ENCODE measurements around the gene DAB1. TPM values are rescaled to one million over a fixed set of nuclear protein-coding genes. Genes with fewer than 3 reads are reported as not detected.

DAB1 gene
- total RNA-seq, 2 experiments from 2014 or later = 0.52 to 0.61 TPM

DNA sequence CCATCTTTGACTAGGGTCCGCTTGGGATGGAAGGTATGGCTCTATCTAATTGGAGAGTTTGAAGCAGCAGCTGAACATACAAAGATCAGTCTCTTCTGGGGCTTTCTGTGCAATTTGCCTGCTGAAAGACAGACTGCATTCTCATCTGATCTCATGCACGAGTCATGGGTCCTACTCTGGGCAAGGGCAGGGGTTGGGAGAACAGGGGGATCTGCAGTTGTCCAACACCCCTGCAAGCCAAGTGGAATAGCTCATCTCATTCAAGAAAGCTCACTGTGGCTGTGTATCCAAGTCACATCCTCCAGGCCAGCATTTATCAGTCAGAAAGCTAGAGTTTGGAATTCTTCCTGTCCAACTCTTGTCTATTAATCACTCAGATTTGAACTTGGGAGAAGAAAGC, 280.9 kb downstream of the DAB1 start:
- Mint-ChIP-seq H3K27ac (no peak overlapping the region), H3K27me3 (no peaks in the 10 kb centered on the region), H3K4me1 (ENCODE audit: low read depth) (no peaks in the 10 kb centered on the region), H3K4me3 (no peak overlapping the region), H3K9me3 (no peaks in the 10 kb centered on the region), H3K36me3 (ENCODE audit: low read depth) (no peaks in the 10 kb centered on the region)
- H3K4me1 ChIP-seq (ENCODE audit: insufficient read depth, low read length) = no peaks in the 10 kb centered on the region
- H3K27ac ChIP-seq (ENCODE audit: low read depth in 1 of 2, low read length in 2 of 2) = no peak overlapping the region
- TF ChIP-seq CTCF (IDR thresholded peaks at IDR 0.05) = no peak
- intact Hi-C loops (cut with DNase I, micrococcal nuclease) = no loop called here
- ChIA-PET POLR2A (no interaction called here), CTCF (no interaction called here)
- DNase-seq = no peak
- H3K4me3 ChIP-seq (ENCODE audit: low read length) = no peak overlapping the region
- H3K9me3 ChIP-seq (ENCODE audit: control insufficient read depth in 1 of 2, insufficient read depth in 1 of 2, low read length in 2 of 2) = no peaks in the 10 kb centered on the region
- H3K27me3 ChIP-seq (ENCODE audit: control insufficient read depth in 1 of 2, insufficient read depth in 2 of 2, low read length in 2 of 2) = no peaks in the 10 kb centered on the region
- H3K36me3 ChIP-seq (ENCODE audit: insufficient read depth, low read length) = no peaks in the 10 kb centered on the region
- no peak for ATAC-seq (ENCODE audit: poor library complexity)

GRCh38 chr1:57142169-57142568, 281.7 kb downstream of the DAB1 start:
- Mint-ChIP-seq H3K4me3 (no peak overlapping the region), H3K36me3 (ENCODE audit: low read depth) (no peaks in the 10 kb centered on the region), H3K4me1 (ENCODE audit: low read depth) (no peaks in the 10 kb centered on the region), H3K27ac (no peak overlapping the region), H3K27me3 (no peaks in the 10 kb centered on the region), H3K9me3 (no peaks in the 10 kb centered on the region)
- Histone ChIP-seq H3K4me1 (ENCODE audit: insufficient read depth, low read length) (no peaks in the 10 kb centered on the region), H3K36me3 (ENCODE audit: insufficient read depth, low read length) (no peaks in the 10 kb centered on the region), H3K9me3 (ENCODE audit: control insufficient read depth in 1 of 2, insufficient read depth in 1 of 2, low read length in 2 of 2) (no peaks in the 10 kb centered on the region), H3K27ac (ENCODE audit: low read depth in 1 of 2, low read length in 2 of 2) (no peak overlapping the region), H3K4me3 (ENCODE audit: low read length) (no peak overlapping the region), H3K27me3 (ENCODE audit: control insufficient read depth in 1 of 2, insufficient read depth in 2 of 2, low read length in 2 of 2) (no peaks in the 10 kb centered on the region)
- ATAC-seq (ENCODE audit: poor library complexity) (no peak), DNase-seq (no peak)
- no peak for TF ChIP-seq CTCF (IDR thresholded peaks at IDR 0.05)
- POLR2A ChIA-PET = no interaction called here
- intact Hi-C loops (cut with DNase I, micrococcal nuclease) = no loop called here
- CTCF ChIA-PET = interaction anchor here (0.7 kb wide), 1 partner anchor 522 kb away, joined by 3 read pairs; no protein-coding TSS in a partner anchor

- H3K4me3 Mint-ChIP-seq = no peak overlapping the region
- H3K36me3 Mint-ChIP-seq (ENCODE audit: low read depth) = no peaks in the 10 kb centered on the region
- no peak for ATAC-seq (ENCODE audit: poor library complexity)
- Histone ChIP-seq H3K9me3 (ENCODE audit: control insufficient read depth in 1 of 2, insufficient read depth in 1 of 2, low read length in 2 of 2) (no peaks in the 10 kb centered on the region), H3K36me3 (ENCODE audit: insufficient read depth, low read length) (no peaks in the 10 kb centered on the region), H3K27me3 (ENCODE audit: control insufficient read depth in 1 of 2, insufficient read depth in 2 of 2, low read length in 2 of 2) (no peaks in the 10 kb centered on the region), H3K4me3 (ENCODE audit: low read length) (no peak overlapping the region), H3K4me1 (ENCODE audit: insufficient read depth, low read length) (no peaks in the 10 kb centered on the region), H3K27ac (ENCODE audit: low read depth in 1 of 2, low read length in 2 of 2) (no peak overlapping the region)
- ChIA-PET CTCF (no interaction called here), POLR2A (no interaction called here)
- no peak overlapping the region for H3K27ac Mint-ChIP-seq
- TF ChIP-seq CTCF (IDR thresholded peaks at IDR 0.05) = no peak
- no peaks in the 10 kb centered on the region for H3K9me3 Mint-ChIP-seq
- intact Hi-C loops (cut with DNase I, micrococcal nuclease) = no loop called here
- H3K27me3 Mint-ChIP-seq = no peaks in the 10 kb centered on the region
- no peaks in the 10 kb centered on the region for H3K4me1 Mint-ChIP-seq (ENCODE audit: low read depth)
- no peak for DNase-seq
Observed at GRCh38 chr1:57138432-57139078, 285.3 kb downstream of the DAB1 start.

All from CD4-positive, alpha-beta T cell (primary cell).